GM12864 (cell line): ENCODE results near the gene HDAC11.
"Not testable (repeated sequence)": the region's sequence is repeated elsewhere in the genome, so short reads cannot be mapped to it uniquely, and the experiment has no call there.

Source experiments
- DNase-seq: peaks from one replicate; pipeline ENCODE4 v3.0.0-alpha.2; 2011; ENCODE audit warnings: low read depth
- H3K4me3 ChIP-seq: 2 replicates; pipeline ENCODE4 v1.5.1; 2011; ENCODE audit warnings: mild to moderate bottlenecking, low read depth, low read length, control low read depth
- TF ChIP-seq, protein P1 (sequence below): IDR thresholded peaks from 2 replicates; pipeline ENCODE4 v1.5.1; 2011; ENCODE audit warnings: low read depth, mild to moderate bottlenecking, moderate library complexity, low read length, control low read depth, inconsistent platforms; ENCODE audit errors: missing control alignments

The HDAC11 gene

GRCh38 chr3:13516760-13517135, 36.6 kb downstream of the HDAC11 start:
- TF ChIP-seq, protein P1, sequence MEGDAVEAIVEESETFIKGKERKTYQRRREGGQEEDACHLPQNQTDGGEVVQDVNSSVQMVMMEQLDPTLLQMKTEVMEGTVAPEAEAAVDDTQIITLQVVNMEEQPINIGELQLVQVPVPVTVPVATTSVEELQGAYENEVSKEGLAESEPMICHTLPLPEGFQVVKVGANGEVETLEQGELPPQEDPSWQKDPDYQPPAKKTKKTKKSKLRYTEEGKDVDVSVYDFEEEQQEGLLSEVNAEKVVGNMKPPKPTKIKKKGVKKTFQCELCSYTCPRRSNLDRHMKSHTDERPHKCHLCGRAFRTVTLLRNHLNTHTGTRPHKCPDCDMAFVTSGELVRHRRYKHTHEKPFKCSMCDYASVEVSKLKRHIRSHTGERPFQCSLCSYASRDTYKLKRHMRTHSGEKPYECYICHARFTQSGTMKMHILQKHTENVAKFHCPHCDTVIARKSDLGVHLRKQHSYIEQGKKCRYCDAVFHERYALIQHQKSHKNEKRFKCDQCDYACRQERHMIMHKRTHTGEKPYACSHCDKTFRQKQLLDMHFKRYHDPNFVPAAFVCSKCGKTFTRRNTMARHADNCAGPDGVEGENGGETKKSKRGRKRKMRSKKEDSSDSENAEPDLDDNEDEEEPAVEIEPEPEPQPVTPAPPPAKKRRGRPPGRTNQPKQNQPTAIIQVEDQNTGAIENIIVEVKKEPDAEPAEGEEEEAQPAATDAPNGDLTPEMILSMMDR: no peak
- H3K4me3 ChIP-seq: no peak overlapping the region
- DNase-seq: no peak

DNA sequence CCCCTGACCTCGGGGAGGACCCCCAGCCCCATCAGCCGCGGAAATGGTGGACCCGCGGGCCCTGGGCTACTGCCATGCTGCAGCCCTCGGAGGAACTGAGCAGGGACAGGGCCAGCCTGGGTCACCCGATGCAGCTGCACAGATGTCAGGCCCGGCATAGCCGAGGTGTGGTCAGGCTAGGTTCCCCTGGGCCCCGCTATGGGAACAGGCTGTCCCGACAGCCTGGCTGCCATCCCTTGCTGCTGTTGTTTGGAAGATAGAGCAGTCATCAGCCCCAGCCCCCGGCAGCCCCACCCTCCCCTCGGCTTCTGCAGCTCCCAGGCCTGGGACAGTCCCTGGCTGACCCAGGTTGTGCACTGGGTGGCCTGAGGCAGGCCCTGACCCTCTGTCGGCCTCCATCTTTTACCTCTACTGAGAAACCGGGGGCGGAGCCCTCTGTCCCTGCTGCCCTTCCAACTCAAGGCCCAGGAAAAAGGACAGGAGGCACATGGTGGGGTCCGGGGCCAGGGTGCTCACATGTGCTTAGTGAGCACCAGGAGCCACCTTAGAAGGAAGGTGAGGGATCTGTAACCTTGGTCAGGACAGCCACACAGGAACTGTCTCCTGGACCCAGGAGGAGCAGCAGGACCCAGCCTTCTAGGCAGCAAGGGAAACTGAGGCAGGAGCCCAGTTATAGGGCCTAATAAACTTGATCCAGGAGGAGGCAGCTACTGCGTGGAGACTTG, 37.3 kb downstream of the HDAC11 start:
- TF ChIP-seq, protein P1: no peak
- no peak for DNase-seq
- H3K4me3 ChIP-seq: no peak overlapping the region

- no peak overlapping the region for H3K4me3 ChIP-seq
- no peak for DNase-seq
- TF ChIP-seq, protein P1: no peak
These were observed 38.4 kb downstream of the HDAC11 start for GRCh38 chr3:13518516-13518953.

DNA sequence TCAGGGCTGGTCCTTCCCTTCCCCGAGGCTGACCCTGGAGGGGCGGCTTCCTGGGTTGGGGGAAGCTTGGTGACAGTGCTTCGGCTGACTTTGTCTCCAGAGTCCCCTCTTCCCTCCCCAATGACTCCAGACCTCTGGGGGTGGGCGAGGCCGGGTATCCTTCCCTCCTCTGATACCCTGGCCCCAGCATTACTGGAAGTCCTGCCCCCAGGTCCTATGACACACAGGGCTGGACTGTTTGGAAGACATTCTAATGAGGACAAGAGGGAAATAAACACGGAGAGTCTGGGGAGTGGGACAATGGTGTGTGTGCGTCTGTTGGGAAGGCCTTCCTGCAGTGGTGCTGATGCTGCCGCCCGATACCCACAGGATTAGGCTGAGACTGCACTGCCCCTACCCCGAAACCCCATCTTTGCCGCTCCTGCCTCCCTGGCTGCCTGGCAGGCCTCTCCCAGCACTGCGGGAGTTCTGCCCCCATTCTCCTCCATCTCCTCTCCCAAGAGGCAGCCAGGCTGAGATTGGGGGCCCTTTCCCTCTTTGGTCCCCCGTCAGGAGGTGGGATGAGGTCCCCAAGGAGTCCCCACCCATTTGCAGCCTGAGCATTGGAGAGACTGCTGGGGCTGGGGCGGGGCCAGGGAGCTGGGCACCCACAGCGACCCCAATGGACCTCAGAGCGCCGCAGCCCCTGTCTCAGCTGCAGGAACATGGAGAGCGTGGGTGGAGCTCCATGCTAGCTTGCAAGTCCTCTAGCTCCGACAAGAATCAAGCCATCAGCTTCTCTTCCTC, 39.1 kb downstream of the HDAC11 start:
- DNase-seq: no peak
- no peak overlapping the region for H3K4me3 ChIP-seq
- TF ChIP-seq, protein P1: no peak

DNA sequence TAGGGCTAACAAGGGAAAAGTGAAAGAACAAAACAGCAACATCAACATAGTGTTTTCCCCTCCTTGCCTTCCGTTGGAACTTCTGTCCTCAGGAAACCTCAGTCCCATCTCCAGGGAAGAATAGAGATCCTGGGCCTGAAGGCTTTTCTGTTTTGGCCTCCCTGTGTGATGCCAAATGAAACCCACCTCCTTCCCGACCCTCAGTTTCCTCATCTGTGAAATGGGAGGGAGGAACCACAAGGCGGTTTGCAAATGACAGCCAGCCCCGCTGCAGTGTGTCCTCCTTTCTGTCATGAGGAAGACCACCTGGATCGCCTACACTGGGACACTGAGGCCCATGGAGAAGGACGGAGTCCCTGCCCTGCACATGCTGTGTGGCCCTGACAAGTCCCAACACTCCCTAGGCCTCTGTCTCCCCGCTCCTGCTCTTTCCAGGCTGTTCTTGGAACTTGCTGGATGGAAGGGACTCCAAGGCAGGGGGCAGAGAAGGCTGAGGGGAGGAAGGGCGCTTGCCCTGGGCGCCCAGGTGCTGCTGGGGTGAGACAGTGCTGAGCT, 40.3 kb downstream of the HDAC11 start:
- TF ChIP-seq, protein P1: no peak
- H3K4me3 ChIP-seq: no peak overlapping the region
- DNase-seq: no peak

DNA sequence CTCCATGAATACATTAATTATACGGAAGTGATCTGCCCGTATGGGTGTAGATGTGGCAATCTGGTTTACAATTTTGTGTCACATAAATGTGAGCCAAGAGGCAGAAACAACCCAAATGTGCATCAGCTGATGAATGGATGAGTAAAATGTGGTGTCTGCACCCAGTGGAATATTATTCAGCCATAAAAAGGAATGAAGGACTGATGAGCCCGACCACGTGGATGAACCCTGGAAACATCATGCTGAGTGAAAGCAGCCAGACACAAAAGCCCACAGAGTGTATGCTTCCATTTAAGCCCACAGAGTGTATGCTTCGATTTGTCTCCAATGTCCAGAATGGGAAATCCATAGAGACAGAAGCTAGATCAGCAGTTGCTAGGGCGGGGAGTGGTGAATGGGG, 41.2 kb downstream of the HDAC11 start:
- DNase-seq: no peak
- TF ChIP-seq, protein P1: no peak
- H3K4me3 ChIP-seq: no peak overlapping the region

- not testable (repeated sequence) for H3K4me3 ChIP-seq
These were observed 41.6 kb downstream of the HDAC11 start for GRCh38 chr3:13521749-13522148.

More at GRCh38 chr3:13521749-13522148, 41.6 kb downstream of the HDAC11 start:
- not testable (repeated sequence) for DNase-seq
